ENCODE results near the gene RIT2.

DNA sequence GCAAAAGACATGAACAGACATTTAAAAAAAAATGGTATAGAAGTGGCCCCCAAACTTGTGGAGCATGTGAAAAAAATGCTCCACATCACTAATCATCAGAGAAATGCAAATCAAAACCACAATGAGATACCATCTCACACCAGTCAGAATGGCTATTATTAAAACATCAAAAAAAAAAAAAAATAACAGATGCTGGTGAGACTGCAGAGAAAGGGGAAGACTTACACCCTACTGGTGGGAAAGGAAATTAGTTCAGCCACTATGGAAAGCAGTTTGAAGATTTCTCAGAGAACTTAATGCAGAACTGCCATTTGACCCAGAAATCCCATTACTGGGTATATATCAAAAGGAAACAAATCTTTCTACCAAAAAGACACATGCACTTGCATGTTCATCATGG, 164.8 kb downstream of the RIT2 start:
- TF ChIP-seq NFIC (IDR thresholded peaks at IDR 0.05) (no peak), EGR1 (IDR thresholded peaks at IDR 0.05) (no peak), YY1 (IDR thresholded peaks at IDR 0.05; ENCODE audit: low read depth) (no peak), RAD21 (IDR thresholded peaks at IDR 0.05; ENCODE audit: low read depth) (no peak), EP300 (IDR thresholded peaks at IDR 0.05; ENCODE audit: borderline replicate concordance) (no peak)
- TF ChIP-seq, protein P1, sequence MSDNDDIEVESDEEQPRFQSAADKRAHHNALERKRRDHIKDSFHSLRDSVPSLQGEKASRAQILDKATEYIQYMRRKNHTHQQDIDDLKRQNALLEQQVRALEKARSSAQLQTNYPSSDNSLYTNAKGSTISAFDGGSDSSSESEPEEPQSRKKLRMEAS (IDR thresholded peaks at IDR 0.05) = no peak
